ENCODE results near the gene SFMBT1.

DNA sequence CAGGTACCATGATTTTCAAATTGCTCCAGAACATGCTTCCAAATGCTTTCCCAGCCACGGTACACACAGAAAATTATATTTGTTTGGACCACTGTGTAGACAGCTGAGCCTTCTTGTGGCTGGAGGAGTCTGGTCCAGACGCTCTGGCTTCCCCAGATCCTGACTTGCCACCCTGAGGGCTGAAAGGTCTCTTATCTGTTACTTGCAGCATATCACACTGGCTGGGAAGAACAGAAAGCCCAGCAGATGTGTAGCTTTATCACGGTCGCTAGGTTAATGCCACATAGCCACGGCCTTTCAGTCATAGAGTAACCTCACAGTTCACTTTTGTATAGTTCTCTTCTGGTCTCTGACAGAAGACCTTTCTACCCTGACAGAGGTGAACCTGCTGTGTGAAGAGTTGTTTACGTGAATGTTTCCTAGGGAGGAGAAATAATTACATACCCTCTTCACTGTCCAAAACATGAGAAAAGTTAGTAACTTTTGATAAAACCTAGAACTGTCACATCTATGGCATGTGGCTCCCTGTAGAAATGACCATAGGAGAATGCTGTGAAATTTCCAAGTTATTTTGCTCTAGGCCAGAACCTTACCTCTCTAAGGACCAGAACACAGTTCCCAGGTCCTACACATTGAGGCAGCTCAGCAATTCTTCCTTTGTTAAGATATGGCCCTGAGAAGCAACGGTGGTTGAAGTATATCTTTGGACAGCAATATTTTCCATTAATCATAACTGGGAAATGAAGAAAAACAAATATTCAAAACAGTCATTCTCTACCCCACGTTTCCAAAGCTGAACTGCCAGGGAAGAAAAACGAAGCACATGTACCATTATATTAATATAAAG is 132.8 kb downstream of the SFMBT1 start:
- TF ChIP-seq, protein P1, sequence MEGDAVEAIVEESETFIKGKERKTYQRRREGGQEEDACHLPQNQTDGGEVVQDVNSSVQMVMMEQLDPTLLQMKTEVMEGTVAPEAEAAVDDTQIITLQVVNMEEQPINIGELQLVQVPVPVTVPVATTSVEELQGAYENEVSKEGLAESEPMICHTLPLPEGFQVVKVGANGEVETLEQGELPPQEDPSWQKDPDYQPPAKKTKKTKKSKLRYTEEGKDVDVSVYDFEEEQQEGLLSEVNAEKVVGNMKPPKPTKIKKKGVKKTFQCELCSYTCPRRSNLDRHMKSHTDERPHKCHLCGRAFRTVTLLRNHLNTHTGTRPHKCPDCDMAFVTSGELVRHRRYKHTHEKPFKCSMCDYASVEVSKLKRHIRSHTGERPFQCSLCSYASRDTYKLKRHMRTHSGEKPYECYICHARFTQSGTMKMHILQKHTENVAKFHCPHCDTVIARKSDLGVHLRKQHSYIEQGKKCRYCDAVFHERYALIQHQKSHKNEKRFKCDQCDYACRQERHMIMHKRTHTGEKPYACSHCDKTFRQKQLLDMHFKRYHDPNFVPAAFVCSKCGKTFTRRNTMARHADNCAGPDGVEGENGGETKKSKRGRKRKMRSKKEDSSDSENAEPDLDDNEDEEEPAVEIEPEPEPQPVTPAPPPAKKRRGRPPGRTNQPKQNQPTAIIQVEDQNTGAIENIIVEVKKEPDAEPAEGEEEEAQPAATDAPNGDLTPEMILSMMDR (conservative IDR thresholded peaks at IDR 0.05 in 1 of 2, IDR thresholded peaks at IDR 0.05 in 1 of 2; ENCODE audit: low read depth in 1 of 2, low read length in 2 of 2) = no peak
- no peak for TF ChIP-seq EZH2 (IDR thresholded peaks at IDR 0.05; ENCODE audit: low read length, missing control alignments)
